Panc1 (cell line): ENCODE results near the gene KRT13. TPM values are rescaled to one million over a fixed set of nuclear protein-coding genes. Genes with fewer than 3 reads are reported as not detected.

Experiments used
- ATAC-seq: fragments of 200-7000 bp; cut with Tn5 transposase; 2 replicates; pipeline ENCODE4 v1.9.1; 2020; ENCODE audit warnings: mild to moderate bottlenecking, moderate library complexity
- BruUV-seq: library from RNA; stranded (reverse); fragments of 400-500 nt; replicated peaks from 2 replicates; lab custom pipeline; 2021; lab: Mats Ljungman, UMichigan
- CTCF ChIA-PET: fragments of 300-600 bp; sonication (Branson Sonifier 250); formaldehyde crosslinking; loops from one replicate; lab custom pipeline; 2022; ENCODE audit warnings: antibody characterized with exemption; lab: Charles Lee
- POLR2A ChIA-PET: fragments of 300-600 bp; sonication (Branson Sonifier 250); formaldehyde crosslinking; loops from one replicate; lab custom pipeline; 2022; ENCODE audit warnings: antibody characterized with exemption; lab: Charles Lee
- DNase-seq: peaks from one replicate; pipeline ENCODE4 v3.0.0-alpha.2; 2010; ENCODE audit warnings: low read depth, low spot score
- H3K27ac ChIP-seq: 2 replicates; pipeline ENCODE4 v1.5.1; 2011; ENCODE audit warnings: mild to moderate bottlenecking, low read length, inconsistent platforms
- H3K27me3 ChIP-seq: fragments of 200-500 bp; sonication (Bioruptor generic); 2 replicates; pipeline ENCODE4 v1.6.0; 2014; ENCODE audit warnings: low read length, inconsistent platforms; ENCODE audit not compliant: control insufficient read depth, insufficient read depth
- H3K36me3 ChIP-seq: fragments of 200-500 bp; sonication (Bioruptor generic); 2 replicates; pipeline ENCODE4 v1.5.1; 2014; ENCODE audit warnings: inconsistent platforms, mild to moderate bottlenecking, low read length, moderate library complexity; ENCODE audit not compliant: control insufficient read depth, insufficient read depth
- H3K4me1 ChIP-seq: 2 replicates; pipeline ENCODE4 v1.5.1; 2011; ENCODE audit warnings: inconsistent platforms, mild to moderate bottlenecking, low read length, moderate library complexity; ENCODE audit not compliant: control insufficient read depth, insufficient read depth
- H3K4me3 ChIP-seq, 2 experiments: 2 replicates each; pipeline ENCODE4 v1.5.1; 2011 to 2012; ENCODE audit warnings: low read depth in 2 of 2, low read length in 2 of 2, mild to moderate bottlenecking in 2 of 2, inconsistent platforms in 1 of 2, moderate library complexity in 1 of 2
- H3K9me3 ChIP-seq: fragments of 200-500 bp; sonication (Bioruptor generic); 2 replicates; pipeline ENCODE4 v1.5.1; 2014; ENCODE audit warnings: low read depth, mild to moderate bottlenecking, inconsistent platforms, low read length, moderate library complexity; ENCODE audit not compliant: control insufficient read depth, insufficient read depth
- POLR2AphosphoS5 ChIP-seq: IDR thresholded peaks from 2 replicates; pipeline ENCODE4 v1.6.1; 2012; ENCODE audit warnings: mild to moderate bottlenecking, low read depth, low read length, moderate library complexity
- SIN3A ChIP-seq: IDR thresholded peaks from 2 replicates; pipeline ENCODE4 v1.6.1; 2012; ENCODE audit warnings: low read depth, mild to moderate bottlenecking, low read length, moderate library complexity, borderline replicate concordance; ENCODE audit not compliant: insufficient read depth
- TCF7L2 ChIP-seq: IDR thresholded peaks from 2 replicates; pipeline ENCODE4 v1.6.1; 2011; ENCODE audit warnings: mild to moderate bottlenecking, low read depth, low read length, inconsistent platforms
- in situ Hi-C: cut with HindIII; loops from 2 replicates; pipeline ENCODE4 v1.10.0; 2016; ENCODE audit warnings: low sequenced_read_pairs, low pct_unique_long_range_greater_than_20kb
- intact Hi-C: fragments of 100-400 bp; cut with micrococcal nuclease; formaldehyde crosslinking; loops from one replicate; pipeline ENCODE4 v1.10.0; 2022; ENCODE audit not compliant: unreplicated experiment
- total RNA-seq: library from RNA; stranded (reverse); gene quantifications from one replicate; pipeline ENCODE4 v1.2.1, GENCODE V29; 2021; ENCODE audit not compliant: unreplicated experiment
- TF ChIP-seq, protein P1 (sequence below): fragments of 450-650 bp; IDR thresholded peaks from 2 replicates; pipeline ENCODE4 v1.5.1; 2017; ENCODE audit warnings: mild to moderate bottlenecking
- TF ChIP-seq, protein P2 (sequence below), 2 experiments: IDR thresholded peaks; 2 replicates each; pipeline ENCODE4 v1.6.1; 2011 to 2012; ENCODE audit warnings: low read depth in 2 of 2, control low read depth in 1 of 2, low read length in 1 of 2, mild to moderate bottlenecking in 1 of 2, moderate library complexity in 1 of 2; ENCODE audit not compliant: insufficient read depth in 1 of 2

KRT13 gene
- total RNA-seq, 1 experiment from 2014 or later, result 0.36 TPM

DNA sequence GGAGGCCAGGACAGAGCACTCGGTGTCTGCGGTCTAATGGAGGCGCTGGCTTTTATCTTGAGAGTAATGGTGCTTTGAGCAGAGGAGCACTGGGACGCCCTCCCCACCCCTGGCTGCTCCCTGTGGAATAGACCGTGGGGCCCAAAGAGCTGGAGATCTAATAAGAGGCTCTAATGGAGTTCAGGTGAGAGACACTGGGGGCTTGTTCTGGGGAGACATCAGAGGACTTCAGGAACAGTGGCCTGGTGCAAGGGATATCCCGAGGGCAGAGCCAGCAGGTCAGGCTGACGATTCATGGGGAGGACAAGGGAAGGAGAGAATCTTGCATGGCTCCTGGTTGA lies 32.2 kb upstream of the KRT13 start:
- DNase-seq, result no peak
- no peak for TF ChIP-seq POLR2AphosphoS5
- no peak for TF ChIP-seq SIN3A
- TF ChIP-seq, protein P1, sequence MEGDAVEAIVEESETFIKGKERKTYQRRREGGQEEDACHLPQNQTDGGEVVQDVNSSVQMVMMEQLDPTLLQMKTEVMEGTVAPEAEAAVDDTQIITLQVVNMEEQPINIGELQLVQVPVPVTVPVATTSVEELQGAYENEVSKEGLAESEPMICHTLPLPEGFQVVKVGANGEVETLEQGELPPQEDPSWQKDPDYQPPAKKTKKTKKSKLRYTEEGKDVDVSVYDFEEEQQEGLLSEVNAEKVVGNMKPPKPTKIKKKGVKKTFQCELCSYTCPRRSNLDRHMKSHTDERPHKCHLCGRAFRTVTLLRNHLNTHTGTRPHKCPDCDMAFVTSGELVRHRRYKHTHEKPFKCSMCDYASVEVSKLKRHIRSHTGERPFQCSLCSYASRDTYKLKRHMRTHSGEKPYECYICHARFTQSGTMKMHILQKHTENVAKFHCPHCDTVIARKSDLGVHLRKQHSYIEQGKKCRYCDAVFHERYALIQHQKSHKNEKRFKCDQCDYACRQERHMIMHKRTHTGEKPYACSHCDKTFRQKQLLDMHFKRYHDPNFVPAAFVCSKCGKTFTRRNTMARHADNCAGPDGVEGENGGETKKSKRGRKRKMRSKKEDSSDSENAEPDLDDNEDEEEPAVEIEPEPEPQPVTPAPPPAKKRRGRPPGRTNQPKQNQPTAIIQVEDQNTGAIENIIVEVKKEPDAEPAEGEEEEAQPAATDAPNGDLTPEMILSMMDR, result no peak
- TF ChIP-seq TCF7L2, result no peak
- TF ChIP-seq, protein P2, sequence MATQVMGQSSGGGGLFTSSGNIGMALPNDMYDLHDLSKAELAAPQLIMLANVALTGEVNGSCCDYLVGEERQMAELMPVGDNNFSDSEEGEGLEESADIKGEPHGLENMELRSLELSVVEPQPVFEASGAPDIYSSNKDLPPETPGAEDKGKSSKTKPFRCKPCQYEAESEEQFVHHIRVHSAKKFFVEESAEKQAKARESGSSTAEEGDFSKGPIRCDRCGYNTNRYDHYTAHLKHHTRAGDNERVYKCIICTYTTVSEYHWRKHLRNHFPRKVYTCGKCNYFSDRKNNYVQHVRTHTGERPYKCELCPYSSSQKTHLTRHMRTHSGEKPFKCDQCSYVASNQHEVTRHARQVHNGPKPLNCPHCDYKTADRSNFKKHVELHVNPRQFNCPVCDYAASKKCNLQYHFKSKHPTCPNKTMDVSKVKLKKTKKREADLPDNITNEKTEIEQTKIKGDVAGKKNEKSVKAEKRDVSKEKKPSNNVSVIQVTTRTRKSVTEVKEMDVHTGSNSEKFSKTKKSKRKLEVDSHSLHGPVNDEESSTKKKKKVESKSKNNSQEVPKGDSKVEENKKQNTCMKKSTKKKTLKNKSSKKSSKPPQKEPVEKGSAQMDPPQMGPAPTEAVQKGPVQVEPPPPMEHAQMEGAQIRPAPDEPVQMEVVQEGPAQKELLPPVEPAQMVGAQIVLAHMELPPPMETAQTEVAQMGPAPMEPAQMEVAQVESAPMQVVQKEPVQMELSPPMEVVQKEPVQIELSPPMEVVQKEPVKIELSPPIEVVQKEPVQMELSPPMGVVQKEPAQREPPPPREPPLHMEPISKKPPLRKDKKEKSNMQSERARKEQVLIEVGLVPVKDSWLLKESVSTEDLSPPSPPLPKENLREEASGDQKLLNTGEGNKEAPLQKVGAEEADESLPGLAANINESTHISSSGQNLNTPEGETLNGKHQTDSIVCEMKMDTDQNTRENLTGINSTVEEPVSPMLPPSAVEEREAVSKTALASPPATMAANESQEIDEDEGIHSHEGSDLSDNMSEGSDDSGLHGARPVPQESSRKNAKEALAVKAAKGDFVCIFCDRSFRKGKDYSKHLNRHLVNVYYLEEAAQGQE (IDR thresholded peaks at IDR 0.05; ENCODE audit: insufficient read depth in 1 of 2, low read depth in 2 of 2, low read length in 1 of 2), result no peak
- H3K27me3 ChIP-seq, result no peaks in the 10 kb centered on the region
- peaks cover 61% of the 10 kb centered on the region for H3K4me1 ChIP-seq
- in situ Hi-C loops (loop anchor here (25.0 kb wide), 1 partner anchor 100 kb away; no protein-coding TSS in a partner anchor), intact Hi-C loops (no loop called here)
- H3K36me3 ChIP-seq, result no peaks in the 10 kb centered on the region
- H3K9me3 ChIP-seq, result no peaks in the 10 kb centered on the region
- ChIA-PET POLR2A (no interaction called here), CTCF (interaction anchor here (0.6 to 0.7 kb wide), 3 partner anchors 31 to 1032 kb away, joined by 3 to 9 read pairs (median 4); no protein-coding TSS in a partner anchor)
- no TSS peak for BruUV-seq
- ATAC-seq, result no peak
- H3K27ac ChIP-seq, result peak overlapping the region; percentile 53
- no peak overlapping the region for H3K4me3 ChIP-seq

DNA sequence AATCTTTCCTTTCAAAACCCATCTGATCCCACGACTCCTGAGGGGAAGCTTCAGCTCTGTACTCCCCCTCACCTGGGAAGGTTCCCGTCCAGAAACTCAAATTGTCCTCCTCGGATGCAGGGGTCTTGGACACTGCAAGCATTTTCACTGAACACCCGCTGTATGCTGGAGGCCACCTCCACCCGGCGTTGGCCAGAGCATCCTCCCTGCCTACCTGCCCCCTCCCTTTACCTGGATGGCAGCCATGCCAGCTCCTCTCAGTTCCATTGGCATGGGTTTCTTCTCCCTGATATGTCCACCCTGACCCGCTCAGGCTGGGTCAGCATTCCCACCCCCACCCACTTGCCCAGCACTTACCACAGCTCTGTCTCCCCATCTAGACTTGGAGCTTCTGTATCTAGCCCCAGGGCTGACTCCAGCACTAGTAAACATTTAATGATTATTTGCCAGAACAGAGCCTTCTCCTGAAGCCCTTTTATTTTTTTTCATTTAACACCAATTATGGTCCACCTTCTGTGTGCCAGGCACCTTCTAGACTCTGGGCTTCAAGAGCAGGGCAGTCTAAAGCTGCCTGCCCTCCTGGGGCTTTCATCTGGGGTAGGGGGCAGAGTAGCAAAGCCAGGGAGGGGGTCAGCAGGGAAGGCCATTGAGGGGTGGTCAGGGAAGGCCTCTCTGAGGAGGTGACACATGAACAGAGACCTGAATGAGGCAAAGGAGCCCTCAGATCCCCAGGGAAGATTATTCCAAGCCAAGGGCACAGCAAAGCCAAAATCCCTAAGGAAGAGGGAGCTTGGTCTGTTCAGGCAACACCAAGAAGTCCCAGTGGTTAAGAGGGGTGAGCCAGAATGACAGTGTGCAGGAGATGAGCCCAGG lies 31.6 kb upstream of the KRT13 start:
- intact Hi-C loops, result no loop called here

More for the DNA sequence above, 31.6 kb upstream of the KRT13 start:
- ATAC-seq, result no peak
- in situ Hi-C loops, result loop anchor here (25.0 kb wide), 1 partner anchor 100 kb away; no protein-coding TSS in a partner anchor
- no peak for TF ChIP-seq POLR2AphosphoS5
- TF ChIP-seq, protein P1, result no peak
- no peak for TF ChIP-seq SIN3A
- TF ChIP-seq, protein P2 (IDR thresholded peaks at IDR 0.05; ENCODE audit: insufficient read depth in 1 of 2, low read depth in 2 of 2, low read length in 1 of 2), result no peak
- no peak for TF ChIP-seq TCF7L2
- Histone ChIP-seq H3K27me3 (no peaks in the 10 kb centered on the region), H3K4me3 (no peak overlapping the region), H3K27ac (peak overlapping the region; percentile 70), H3K36me3 (no peaks in the 10 kb centered on the region), H3K9me3 (no peaks in the 10 kb centered on the region), H3K4me1 (peaks cover 67% of the 10 kb centered on the region)
- CTCF ChIA-PET, result interaction anchor here (0.6 to 1.6 kb wide), 4 partner anchors 12 to 1033 kb away, joined by 3 to 12 read pairs (median 6); no protein-coding TSS in a partner anchor
- POLR2A ChIA-PET, result interaction anchor here (0.6 kb wide), 1 partner anchor 12 kb away, joined by 15 read pairs; no protein-coding TSS in a partner anchor
- BruUV-seq, result no TSS peak
- DNase-seq, result no peak
